SK-N-MC (cell line): ENCODE measurements around the gene IL17RC.

ENCODE experiments used
- EZH2 ChIP-seq: fragments of 200-600 bp; sonication (generic); IDR thresholded peaks from one replicate; pipeline ENCODE4 v1.6.1; 2017; ENCODE audit warnings: antibody characterized with exemption
- FOXP2 ChIP-seq: optimal IDR thresholded peaks from 2 replicates; pipeline ENCODE3; 2011; ENCODE audit warnings: mild to moderate bottlenecking, moderate library complexity; ENCODE audit not compliant: insufficient read depth; ENCODE audit errors: extremely low read length, control extremely low read depth
- POLR2AphosphoS5 ChIP-seq: IDR thresholded peaks from 2 replicates; pipeline ENCODE4 v1.6.1; 2012; ENCODE audit warnings: mild to moderate bottlenecking, low read depth, low read length, borderline replicate concordance

DNA sequence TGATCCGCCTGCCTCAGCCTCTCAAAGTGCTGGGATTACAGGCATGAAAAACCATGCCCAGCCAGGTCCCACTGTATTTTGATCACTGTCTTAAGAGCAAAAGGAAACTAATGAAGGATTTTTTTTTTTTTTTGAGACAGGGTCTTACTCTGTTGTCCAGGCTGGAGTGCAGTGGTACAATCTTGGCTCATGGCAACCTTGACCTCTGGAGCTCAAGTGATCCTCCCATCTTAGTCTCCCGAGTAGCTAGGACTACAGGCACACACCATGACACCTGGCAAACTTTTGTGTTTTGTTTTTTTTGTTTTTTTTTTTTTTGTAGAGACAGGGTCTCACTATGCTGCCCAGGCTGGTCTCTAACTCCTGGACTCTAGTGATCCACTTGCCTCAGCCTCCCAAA lies 63.4 kb downstream of the IL17RC start:
- TF ChIP-seq EZH2, result no peak
- TF ChIP-seq POLR2AphosphoS5, result no peak
- no peak for TF ChIP-seq FOXP2
